ENCODE measurements around the gene EPS8. TPM values are rescaled to one million over a fixed set of nuclear protein-coding genes. Genes with fewer than 3 reads are reported as not detected.
"Not testable (repeated sequence)": the region's sequence is repeated elsewhere in the genome, so short reads cannot be mapped to it uniquely, and the experiment has no call there.

EPS8 gene
- total RNA-seq, 1 donor, result 100 TPM

DNA sequence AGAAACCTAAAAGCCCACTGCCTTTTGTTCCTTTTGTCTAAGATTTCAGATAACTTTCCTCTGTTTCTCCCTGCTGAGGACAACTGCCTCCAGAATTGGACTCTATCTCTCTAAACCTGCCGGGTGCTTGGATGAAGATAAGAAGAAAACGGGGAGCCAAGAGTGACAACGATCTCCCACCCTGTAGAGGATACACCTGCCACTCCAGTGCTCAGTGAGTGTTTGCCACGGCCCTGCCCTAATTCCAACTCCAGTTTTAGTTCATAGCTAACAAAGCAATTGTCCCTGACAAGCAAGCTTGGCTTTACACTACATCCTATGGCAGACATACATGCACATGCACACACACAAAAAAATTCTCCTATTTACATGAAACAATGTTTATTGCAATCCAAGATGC lies 39.3 kb downstream of the EPS8 start:
- DNase-seq (ENCODE audit: low read depth), result no peak
- TF ChIP-seq, protein P1, sequence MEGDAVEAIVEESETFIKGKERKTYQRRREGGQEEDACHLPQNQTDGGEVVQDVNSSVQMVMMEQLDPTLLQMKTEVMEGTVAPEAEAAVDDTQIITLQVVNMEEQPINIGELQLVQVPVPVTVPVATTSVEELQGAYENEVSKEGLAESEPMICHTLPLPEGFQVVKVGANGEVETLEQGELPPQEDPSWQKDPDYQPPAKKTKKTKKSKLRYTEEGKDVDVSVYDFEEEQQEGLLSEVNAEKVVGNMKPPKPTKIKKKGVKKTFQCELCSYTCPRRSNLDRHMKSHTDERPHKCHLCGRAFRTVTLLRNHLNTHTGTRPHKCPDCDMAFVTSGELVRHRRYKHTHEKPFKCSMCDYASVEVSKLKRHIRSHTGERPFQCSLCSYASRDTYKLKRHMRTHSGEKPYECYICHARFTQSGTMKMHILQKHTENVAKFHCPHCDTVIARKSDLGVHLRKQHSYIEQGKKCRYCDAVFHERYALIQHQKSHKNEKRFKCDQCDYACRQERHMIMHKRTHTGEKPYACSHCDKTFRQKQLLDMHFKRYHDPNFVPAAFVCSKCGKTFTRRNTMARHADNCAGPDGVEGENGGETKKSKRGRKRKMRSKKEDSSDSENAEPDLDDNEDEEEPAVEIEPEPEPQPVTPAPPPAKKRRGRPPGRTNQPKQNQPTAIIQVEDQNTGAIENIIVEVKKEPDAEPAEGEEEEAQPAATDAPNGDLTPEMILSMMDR (IDR thresholded peaks at IDR 0.05; ENCODE audit: insufficient read depth, low read depth, low read length), result no peak
- H3K4me3 ChIP-seq (ENCODE audit: low read depth, low read length), result no peak overlapping the region

DNA sequence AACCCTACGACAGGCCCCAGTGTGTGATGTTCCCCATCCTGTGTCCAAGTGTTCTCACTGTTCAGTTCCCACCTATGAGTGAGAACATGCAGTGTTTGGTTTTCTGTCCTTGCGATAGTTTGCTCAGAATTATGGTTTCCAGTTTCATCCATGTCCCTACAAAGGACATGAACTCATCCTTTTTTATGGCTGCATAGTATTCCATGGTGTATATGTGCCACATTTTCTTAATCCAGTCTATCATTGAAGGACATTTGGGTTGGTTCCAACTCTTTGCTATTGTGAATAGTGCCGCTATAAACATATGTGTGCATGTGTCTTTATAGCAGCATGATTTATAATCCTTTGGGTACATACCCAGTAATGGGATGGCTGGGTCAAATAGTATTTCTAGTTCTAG lies 47.3 kb downstream of the EPS8 start:
- not testable (repeated sequence) for H3K4me3 ChIP-seq (ENCODE audit: low read depth, low read length); DNase-seq (ENCODE audit: low read depth)

DNA sequence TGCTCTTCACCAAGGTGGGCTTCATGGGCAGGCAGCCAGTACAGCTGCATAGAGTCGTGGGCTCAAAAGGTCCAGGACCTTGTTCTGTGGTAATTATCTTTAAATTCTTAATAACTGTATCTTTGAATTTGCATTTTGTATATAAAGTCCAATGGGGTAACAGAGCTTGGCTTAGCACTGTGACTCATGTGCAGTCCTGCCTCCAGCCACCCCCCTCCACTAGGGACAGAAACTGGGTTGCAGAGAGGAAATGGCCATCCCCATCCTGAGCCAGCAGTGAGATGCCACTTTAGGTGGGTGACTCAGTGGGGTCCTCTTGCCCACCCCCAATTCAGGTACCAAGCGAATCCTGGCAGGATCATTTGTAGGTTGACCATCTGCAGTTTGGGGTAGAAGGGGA lies 48.1 kb downstream of the EPS8 start:
- no peak for DNase-seq (ENCODE audit: low read depth)
- H3K4me3 ChIP-seq (ENCODE audit: low read depth, low read length), result no peak overlapping the region
- TF ChIP-seq, protein P1 (IDR thresholded peaks at IDR 0.05; ENCODE audit: insufficient read depth, low read depth, low read length), result no peak

DNA sequence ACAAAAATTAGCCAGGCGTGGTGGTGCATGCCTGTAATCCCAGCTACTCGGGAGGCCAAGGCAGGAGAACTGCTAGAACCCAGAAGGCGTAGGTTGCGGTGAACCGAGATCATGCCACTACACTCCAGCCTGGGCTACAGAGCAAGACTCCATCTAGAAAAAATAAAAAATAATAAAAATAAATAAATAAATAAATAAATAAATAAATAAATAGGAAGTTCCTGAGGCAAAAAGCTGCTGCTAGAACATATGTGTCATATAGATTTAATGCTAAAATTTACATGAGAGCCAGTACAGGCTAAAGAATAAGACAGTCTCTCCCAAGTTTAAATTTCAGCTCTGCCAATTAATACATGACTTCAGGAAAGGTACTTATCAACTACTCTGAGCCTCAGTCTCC lies 48.8 kb downstream of the EPS8 start:
- not testable (repeated sequence) for DNase-seq (ENCODE audit: low read depth); H3K4me3 ChIP-seq (ENCODE audit: low read depth, low read length)

DNA sequence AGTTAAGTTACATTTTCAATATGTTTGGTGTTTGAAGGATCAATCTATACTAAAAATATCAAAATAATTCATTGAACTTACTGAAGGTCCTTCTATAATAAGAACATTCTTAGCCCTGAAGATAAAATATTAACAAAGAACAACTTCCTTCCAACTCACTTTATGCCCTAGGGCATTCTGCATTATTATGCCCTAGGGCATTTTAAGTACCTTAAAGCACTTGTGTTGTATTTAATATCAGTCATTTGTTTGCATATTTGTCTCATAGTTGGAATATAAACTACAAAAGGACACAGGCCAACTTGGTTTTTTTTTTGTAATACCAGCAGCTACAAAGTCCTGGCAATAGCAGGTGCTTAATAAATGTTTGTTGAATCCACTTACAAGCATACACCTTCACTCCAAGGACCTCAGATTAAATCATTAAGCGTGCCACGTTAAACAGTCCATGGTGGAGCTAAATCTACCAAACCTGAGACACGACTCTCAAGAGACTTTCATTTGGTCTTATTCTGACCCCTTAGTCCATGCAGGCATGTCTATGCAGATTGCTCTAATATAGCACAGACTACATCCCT lies 50.7 kb downstream of the EPS8 start:
- DNase-seq (ENCODE audit: low read depth), result no peak
- TF ChIP-seq, protein P1 (IDR thresholded peaks at IDR 0.05; ENCODE audit: insufficient read depth, low read depth, low read length), result no peak
- no peak overlapping the region for H3K4me3 ChIP-seq (ENCODE audit: low read depth, low read length)

DNA sequence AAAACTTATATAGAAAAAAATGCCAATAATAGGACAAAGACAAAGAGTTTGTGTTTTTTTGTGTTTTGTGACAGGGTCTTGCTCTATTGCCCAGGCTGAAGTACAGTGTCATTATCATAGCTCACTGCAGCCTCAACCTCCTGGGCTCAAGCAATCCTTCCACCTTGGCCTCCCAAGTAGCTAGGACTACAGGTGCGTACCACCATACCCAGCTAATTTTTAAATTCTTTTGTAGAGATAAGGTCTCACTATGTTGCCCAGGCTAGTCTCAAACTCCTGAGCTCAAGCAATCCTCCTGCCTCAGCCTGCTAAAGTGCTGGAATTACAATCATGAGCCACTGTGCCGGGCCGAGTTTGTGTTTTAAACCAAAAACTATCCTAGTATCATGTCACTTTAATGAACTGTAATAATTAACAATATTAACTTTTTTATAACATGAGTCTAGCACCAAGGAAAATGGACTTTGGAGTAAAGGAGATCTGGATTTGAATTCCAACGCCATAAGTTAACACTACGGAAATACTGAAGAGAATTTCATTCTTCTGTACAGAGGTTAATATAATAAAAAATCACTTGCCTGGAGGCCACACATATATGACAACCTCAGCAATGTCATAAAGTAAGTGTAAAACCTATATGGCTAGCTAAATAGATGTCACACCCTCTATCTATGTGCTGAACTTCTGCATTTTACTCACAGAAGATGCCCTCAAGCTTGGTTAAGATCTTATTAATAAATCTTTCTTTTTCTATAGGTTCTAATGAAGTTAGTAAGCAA lies 53.2 kb downstream of the EPS8 start:
- TF ChIP-seq, protein P1 (IDR thresholded peaks at IDR 0.05; ENCODE audit: insufficient read depth, low read depth, low read length), result no peak
- DNase-seq (ENCODE audit: low read depth), result no peak
- no peak overlapping the region for H3K4me3 ChIP-seq (ENCODE audit: low read depth, low read length)

DNA sequence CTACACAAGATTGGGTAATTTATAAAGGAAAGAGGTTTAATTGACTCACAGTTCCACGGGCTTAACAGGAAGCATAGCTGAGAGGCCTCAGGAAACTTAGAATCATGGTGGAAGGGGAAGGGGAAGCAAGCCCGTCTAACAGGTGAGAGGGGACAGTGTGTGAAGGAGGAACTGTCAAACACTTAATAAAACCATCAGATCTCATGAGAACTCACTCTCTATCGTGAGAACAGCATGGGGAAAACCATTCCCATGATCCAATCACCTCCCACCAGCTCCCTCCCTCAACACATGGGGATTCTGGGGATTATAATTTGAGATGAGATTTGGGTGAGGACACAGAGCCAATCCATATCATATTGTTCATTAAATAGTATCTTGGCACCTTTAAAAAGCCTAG lies 56.1 kb downstream of the EPS8 start:
- TF ChIP-seq, protein P1 (IDR thresholded peaks at IDR 0.05; ENCODE audit: insufficient read depth, low read depth, low read length), result no peak
- no peak for DNase-seq (ENCODE audit: low read depth)
- no peak overlapping the region for H3K4me3 ChIP-seq (ENCODE audit: low read depth, low read length)
